ENCODE data around the gene FBXO48. TPM values are rescaled to one million over a fixed set of nuclear protein-coding genes. Genes with fewer than 3 reads are reported as not detected.

Gene FBXO48
- total RNA-seq, 1 donor from 2014 or later: 0.13 TPM

DNA sequence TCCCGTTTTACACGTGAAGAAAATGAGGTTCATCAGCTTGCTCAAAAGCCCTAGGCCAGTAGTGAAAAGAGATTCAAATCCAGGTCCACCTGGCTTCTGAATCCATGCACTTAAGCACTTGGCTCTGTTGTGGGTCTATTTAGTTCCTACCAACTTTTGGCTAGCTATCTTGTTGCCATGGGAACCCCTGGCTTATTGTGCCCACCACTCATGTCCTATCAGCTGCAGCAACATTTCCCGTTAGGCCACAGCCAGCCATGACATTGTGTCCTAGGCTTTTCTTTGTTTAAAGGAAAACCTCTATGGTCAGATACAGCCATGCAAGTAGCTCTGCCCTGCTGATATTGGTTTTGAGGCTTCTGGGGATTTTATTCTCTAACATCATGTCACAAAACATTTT lies 52.2 kb downstream of the FBXO48 start:
- no peak for DNase-seq (ENCODE audit: low read depth in 2 of 2)

DNA sequence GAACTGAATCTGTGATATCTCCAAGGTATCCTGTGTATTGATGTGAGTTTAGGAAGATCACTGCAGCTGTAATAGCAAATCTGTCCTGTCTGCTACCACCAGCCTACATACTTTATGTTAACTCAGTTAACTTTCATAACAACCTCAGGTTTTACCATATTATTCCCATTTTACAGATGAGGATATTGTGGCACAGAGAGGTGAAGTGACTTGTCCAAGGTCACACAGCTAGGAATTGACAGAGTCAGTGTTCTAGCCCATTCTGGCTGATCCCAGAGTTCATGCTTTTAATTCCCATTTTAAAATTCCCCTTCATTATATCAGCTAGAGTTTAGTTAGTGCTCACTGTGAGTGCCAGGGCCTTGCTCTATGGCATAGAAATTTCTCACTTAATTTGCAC lies 52.6 kb downstream of the FBXO48 start:
- DNase-seq (ENCODE audit: low read depth in 2 of 2): no peak

DNA sequence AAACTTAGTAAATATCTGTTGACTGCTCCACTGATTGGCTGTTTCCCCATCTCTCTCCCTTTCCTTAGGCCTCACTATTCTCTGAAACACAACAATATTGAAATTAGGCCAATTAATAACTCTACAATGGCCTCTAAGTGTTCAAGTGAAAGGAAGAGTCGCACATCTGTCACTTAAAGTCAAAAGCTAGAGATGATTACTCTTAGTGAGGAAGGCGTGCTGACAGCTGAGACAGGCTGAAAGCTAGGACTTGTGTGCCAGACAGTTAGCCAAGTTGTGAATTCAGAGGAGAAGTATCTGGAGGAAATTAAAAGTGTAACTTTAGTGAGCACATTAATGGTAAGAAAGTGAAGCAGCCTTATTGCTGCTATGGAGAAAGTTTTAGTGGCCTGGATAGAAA lies 53.6 kb downstream of the FBXO48 start:
- DNase-seq (ENCODE audit: low read depth in 2 of 2): no peak

DNA sequence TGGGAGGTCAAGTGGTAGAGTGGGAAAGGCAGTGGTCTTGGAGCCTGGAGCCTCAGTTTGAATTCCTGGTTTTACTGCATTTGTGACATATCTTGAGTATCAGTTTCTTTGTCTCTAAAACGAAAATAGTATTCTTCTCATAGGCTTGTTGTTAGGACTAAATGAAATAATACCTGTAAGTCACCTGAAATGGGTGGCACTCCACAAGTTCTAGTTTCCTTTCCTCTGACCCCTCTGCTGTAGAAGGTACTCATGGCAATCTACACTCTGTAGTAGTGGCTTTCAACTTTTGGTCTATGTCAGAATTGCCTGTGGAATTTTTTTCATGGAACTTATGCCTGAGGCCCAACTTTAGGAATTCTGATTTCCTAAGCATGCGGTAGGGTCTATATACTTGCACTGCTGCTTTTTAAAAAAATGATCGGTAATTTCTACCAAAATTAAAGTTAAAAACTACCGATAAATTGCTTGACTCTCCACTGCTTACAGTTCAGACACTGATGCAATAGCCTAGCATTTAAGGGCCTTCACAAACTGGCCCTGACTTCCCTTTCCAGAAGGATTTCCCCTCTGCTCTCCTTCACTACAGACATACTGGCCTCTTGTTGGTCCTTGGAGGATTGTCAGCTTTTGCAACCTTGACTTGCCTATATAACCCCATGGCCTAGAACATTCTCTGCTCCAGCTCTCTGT lies 54.8 kb downstream of the FBXO48 start:
- no peak for DNase-seq (ENCODE audit: low read depth in 2 of 2)

DNA sequence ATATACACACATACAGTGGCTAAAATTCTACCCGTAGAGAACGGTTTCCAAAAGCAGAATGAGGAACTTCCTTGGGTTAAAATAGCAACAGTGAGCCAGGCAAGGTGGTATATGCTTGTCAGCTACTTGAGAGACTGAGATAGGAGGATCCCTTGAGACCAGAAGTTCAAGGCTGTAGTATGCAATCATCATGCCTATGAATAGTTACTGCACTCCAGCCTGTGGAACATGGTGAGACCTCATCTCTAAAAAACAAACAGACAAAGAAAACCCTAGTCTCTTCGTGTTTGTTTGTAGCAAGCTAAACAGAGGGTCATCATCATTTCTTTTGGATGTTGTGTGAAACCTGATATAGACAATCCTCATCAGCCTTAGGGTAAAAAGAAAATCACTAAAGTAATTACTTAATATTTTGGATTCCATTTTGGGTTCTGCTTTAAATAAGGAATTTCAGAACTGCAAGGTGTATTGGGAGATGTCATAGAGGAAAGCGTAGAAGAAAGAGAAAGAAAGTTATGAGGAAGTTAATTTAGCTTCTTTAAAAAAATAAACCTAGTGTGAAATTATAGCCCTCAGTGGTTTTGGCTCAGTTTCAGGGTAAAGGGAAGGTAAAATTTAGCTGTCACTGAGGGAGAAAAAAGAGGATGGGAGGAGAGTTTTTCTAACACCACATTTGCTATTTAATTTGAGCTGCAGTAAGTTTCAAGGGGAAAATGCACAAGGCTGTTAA lies 55.5 kb downstream of the FBXO48 start:
- no peak for DNase-seq (ENCODE audit: low read depth in 2 of 2)

Other genes with a start within 250 kb of the FBXO48 start
- 16.6 and 25.8 TPM in 2 replicates for gene PPP3R1, start 214.8 kb downstream of the FBXO48 start, total RNA-seq
- gene CNRIP1, start 147.3 kb downstream of the FBXO48 start, total RNA-seq: 31.2 and 44.9 TPM in 2 replicates
- gene PLEK, start 102.0 kb downstream of the FBXO48 start, total RNA-seq: under 0.01 and 0.26 TPM in 2 replicates
- 4.0 and 6.4 TPM in 2 replicates for gene APLF, start 291 bp upstream of the FBXO48 start, total RNA-seq
- gene PROKR1, start 176.3 kb upstream of the FBXO48 start, total RNA-seq: under 0.01 TPM in 2 replicates